Measurements from ENCODE around the gene ZDHHC8.

DNA sequence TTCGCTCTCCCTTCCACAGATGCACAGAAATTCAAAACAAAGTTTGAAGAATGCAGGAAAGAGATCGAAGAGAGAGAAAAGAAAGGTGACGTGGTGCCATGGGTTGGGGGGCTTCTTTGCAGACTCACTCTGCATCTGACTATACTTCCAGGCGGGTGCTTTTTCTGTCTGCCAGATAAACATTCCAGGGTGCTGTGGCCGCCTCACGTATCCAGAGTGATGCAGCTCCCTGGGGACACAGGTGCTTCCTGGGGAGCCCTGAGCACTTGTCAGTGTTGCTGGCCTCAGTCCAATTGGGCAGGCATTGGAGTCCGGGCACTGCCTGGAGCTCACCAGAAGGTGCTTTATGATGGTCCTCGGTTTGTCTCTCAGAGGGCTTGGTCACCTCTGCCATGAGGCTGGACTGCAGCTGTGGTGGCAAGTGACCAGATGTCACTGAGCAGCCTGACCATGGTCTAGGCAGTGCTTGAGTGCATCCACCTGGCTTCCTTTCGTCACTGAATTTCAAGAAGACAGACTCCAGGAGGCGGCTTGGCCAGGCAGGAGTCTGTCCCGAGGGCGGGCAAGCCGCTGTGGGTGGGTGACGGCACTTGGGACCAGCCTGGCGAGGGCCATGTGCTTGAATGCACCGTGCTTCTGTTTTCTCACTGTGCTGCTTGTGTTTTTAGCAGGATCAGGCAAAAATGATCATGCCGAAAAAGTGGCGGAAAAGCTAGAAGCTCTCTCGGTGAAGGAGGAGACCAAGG is 5.1 kb upstream of the ZDHHC8 start:
- TF ChIP-seq, protein P1, sequence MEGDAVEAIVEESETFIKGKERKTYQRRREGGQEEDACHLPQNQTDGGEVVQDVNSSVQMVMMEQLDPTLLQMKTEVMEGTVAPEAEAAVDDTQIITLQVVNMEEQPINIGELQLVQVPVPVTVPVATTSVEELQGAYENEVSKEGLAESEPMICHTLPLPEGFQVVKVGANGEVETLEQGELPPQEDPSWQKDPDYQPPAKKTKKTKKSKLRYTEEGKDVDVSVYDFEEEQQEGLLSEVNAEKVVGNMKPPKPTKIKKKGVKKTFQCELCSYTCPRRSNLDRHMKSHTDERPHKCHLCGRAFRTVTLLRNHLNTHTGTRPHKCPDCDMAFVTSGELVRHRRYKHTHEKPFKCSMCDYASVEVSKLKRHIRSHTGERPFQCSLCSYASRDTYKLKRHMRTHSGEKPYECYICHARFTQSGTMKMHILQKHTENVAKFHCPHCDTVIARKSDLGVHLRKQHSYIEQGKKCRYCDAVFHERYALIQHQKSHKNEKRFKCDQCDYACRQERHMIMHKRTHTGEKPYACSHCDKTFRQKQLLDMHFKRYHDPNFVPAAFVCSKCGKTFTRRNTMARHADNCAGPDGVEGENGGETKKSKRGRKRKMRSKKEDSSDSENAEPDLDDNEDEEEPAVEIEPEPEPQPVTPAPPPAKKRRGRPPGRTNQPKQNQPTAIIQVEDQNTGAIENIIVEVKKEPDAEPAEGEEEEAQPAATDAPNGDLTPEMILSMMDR (IDR thresholded peaks at IDR 0.05) = no peak
- no peak for TF ChIP-seq POLR2A (IDR thresholded peaks at IDR 0.05)
- TF ChIP-seq POLR2AphosphoS5 (IDR thresholded peaks at IDR 0.05; ENCODE audit: insufficient read depth in 1 of 2, low read depth in 1 of 2) = no peak

Measured in vagina (tissue), 2 donors.